DLD1 (cell line): ENCODE data around the gene FXYD7.

Experiments
- in situ Hi-C: cut with HindIII; loops from 2 replicates; pipeline ENCODE4 v1.10.0; 2017; ENCODE audit warnings: low sequenced_read_pairs

The FXYD7 gene

DNA sequence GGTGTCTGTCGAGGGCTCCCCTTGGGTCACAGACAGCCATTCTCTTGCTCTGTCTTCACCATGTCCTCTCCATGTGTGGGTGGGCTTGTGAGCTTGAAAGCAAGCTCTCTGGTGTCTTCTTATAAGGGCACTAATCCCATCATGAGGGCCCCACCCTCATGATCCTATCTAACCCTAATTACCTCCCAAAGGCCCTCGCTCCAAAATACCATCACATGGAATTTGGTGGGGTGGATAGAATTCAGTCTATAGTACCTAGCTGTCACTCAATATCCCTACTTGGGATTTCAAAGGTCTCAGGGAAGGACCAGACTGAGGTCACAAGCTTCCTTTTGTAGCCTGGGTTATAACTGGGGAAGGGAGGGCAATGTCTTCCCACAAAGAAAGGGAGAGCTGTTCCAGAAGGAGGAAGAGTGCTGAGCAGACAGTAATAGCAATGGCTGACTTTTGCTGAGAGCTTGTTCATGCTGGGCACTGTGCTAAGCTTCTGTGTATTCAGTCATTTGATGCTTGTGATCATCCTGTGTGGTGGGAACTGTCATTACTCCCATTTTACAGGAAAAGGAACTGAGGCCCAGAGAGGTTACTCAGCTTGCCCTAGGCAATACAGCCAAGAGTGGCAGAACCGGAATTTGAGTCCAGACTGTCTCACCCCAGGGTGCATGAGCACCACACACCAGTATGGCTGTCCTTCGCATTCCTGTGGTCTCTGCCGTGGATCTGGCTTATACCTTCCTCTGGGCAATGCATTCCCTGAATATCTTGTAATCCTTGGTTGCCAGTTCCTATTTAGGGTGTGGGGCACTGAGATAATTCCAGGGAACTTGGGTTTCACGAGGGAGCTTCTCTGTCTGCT, 19.6 kb downstream of the FXYD7 start:
- in situ Hi-C loops: no loop called here

DNA sequence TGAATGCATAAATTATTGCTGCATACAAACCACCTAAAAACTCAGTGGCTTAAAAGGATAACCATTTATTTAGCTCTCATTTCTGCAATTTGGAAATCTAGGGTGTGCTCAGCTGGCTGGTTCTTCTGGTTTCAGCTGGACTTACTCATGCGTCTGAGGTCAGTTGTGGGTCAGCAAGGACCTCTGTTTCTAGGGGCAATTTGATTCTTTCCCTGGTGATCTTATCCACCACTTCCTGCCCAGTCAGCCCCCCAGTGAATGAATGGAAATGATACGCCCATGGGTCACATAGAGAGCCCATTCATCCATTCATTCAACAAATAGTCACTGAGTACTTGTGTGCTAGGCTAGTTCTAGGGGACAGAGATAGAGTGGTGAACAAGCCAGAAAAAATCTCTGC, 21.4 kb downstream of the FXYD7 start:
- in situ Hi-C loops: no loop called here

DNA sequence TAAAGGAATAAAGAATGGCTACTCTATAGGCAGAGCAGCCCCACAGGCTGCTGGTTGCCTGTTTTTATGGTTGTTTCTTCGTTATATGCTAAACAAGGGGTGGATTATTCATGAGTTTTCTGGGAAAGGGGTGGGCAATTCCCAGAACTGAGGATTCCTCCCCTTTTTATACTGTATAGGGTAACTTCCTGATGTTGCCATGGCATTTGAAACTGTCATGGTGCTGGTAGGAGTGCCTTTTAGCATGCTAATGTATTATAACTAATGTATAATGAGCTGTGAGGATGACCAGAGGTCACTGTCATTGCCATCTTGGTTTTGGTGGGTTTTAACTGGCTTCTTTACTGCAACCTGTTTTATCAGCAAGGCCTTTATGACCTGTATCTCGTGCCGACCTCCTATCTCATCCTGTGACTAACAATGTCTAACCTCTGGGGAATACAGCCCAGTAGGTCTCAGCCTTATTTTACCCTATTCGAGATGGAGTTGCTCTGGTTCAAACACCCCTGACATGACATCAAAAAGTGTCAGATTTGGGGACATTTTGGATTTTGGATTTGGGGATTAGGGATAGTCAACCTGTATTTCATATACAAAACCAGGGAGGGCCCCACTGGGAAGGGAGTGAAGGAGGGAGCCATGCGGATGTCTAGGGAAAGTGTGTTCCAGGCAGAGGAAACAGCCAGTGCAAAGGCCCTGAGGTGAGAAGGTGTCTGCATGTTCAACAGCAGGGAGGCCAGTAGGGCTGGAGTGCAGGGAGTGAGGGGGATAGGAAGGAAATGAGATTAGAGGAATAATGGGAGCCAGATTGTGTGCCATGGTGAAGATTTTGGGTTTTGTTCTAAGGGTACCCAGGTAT, 22.4 kb downstream of the FXYD7 start:
- in situ Hi-C loops: no loop called here

DNA sequence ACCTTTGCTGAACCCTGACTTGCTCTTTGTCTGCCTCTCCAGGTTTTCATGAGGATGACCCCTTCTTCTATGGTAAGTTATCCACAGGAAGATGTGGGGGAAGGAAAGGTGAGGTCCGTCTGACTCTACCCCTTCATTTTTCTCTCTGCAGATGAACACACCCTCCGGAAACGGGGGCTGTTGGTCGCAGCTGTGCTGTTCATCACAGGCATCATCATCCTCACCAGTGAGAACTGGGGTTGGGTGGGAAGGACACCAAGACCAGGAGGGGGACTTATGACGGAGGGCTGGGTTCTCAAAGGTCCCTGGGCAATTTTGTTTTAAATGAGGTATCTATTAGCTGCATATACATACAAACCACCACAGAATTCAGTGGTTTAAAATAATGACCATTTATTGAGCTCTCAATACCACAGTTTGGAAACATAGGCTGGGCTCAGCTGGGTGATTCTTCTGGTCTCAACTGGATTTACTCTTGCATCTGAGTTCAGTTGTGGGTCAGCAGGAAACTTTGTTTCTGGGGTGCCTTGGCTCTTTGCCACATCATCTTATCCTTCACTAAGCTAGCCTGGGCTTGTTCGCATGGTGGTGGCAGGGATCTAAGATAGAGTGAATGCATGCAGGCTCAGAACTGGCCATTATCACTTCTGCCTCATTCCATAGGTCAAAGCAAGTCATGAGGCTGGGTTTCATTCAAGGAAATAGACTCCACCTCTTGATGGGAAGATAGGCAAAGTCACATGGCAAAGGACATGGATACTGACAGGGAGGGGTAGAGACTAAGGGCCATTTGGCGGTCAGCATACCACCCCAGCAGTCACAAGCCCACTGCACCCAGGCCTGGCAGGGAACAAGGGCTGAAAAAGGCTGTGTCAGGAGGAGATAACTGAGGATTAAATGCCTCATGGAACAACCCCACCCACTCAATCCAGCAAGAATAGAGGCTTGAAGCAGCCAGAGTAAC, 23.3 kb downstream of the FXYD7 start:
- in situ Hi-C loops: no loop called here

DNA sequence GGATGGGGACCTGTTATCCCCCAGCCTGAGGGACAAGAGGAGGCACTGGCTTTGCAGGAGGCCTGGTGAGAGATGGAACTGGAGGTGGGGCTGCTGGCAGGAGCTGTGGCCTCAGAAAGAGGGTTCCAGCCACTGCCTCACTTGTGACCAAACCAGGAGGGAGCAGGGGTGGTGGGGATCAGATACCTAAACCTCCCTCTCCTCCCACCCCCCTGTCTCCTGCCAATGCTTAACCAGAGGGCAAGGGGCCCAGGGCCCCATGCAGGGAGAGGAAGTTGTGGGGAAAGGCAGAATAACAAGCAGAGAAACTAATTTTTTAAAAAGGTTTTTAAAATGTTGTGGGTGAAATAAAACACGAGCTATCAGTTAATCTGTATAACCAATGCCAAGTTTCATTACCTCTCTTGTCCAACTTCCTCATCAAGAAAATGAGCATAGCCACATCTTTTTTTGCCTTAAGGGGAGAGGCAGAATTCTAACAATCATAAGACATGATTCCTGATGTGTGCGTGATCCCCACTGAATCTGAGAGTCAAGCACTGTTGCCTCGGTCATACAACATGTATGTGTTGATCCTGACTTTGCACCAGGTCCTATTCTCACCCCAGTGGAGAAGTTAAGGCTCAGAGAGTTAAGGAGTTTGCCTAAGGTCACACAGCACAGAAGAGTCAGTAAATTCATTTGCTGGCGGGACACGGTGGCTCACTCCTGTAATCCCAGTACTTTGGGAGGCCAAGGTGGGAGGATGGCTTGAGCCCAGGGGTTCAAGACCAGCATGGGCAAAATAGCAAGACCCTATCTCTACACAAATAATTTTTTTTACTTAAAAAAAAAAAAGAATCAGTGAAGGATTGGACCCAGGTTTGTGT, 24.4 kb downstream of the FXYD7 start:
- in situ Hi-C loops: no loop called here

DNA sequence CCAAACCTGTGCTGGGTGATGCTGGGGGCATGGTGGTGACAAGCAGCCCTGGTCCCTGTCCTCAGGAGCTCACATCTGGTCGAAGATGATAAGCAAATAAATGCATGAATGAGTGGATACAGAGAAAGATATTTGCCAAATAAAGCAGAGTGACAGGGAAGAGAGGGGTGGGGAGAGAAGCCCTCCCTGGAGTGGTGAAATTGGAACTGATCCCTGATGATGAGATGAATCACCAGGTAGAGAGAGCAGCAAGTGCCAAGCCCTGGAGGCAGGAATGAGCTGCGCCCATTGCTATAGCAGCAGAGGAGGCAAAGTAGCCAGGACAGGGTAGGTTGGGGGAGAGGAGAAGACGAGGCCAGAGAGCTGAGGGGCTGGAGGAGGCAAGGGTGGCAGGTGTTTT, 25.1 kb downstream of the FXYD7 start:
- in situ Hi-C loops: no loop called here

DNA sequence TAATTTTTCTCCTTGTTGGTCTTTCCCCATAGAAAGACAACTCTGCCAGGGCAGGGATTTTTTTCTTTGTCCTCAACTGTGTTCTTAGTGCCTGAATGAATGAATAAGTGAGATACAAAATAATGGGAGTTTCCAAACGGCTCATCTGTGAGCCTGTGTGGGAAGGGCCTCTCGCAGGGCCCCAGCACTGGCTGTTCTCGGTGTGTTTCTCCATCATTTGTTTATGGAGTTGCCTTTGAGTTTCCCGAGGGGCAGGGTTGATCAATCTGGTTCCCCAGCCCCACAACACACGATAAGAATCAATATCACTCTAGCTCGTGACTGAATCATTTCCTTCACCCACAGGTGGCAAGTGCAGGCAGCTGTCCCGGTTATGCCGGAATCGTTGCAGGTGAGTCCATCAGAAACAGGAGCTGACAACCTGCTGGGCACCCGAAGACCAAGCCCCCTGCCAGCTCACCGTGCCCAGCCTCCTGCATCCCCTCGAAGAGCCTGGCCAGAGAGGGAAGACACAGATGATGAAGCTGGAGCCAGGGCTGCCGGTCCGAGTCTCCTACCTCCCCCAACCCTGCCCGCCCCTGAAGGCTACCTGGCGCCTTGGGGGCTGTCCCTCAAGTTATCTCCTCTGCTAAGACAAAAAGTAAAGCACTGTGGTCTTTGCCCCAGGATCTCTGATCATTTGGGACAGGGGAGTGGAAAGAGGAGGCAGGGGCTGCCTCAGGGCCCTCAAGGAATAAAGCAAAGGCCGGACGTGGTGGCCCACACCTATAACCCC, 26.4 kb downstream of the FXYD7 start:
- in situ Hi-C loops: no loop called here

DNA sequence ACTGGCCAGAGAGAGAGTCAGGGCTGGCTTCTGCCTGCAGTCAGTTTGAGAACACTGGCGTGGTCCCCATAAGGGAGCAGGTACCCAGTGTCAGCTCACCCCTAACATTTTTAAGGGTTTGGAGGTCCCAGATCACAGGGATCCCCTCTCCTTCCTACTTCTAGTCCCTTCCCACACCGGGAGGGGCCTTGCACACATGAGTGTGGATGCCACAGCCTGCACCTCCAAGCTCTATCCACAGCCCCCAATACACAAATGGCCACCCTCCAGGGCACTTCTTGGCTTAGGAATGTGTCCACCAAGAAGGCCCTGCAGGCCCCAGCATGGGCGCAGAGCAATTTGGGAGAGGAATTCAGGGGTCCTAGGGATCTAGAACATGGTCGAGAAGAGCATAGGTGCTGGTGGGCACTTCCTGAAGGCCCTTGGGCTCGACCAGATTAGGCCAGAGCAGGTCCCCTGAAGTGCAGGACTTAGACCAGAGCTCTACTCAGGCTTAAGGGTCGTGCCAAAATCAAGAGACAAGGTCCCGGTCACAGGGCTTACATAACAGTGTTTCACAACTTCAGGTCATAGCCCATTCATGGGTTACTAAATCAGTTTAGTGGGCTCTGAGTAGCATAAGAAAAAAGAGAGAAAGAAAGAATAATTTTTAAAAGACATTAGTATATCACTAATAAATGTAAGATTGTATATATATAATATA, 27.5 kb downstream of the FXYD7 start:
- in situ Hi-C loops: no loop called here

DNA sequence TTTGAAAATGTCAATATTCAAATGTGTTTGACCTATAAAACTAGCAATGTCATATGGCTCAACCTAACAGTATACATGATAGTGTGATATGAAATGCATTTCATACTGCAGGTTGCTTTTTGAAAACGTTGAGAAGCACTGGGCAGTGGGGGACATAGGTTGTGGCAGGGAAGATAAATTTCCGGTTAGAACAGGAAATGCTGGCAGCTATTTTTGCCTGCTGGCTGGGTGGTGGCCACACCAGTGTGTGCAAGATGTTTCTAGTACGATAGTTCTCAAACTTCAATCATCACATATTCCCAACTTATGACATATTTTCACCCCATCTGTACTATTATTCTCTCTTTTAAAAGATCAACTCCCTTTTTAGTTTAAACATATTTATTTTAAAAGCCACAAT, 28.7 kb downstream of the FXYD7 start:
- in situ Hi-C loops: no loop called here

DNA sequence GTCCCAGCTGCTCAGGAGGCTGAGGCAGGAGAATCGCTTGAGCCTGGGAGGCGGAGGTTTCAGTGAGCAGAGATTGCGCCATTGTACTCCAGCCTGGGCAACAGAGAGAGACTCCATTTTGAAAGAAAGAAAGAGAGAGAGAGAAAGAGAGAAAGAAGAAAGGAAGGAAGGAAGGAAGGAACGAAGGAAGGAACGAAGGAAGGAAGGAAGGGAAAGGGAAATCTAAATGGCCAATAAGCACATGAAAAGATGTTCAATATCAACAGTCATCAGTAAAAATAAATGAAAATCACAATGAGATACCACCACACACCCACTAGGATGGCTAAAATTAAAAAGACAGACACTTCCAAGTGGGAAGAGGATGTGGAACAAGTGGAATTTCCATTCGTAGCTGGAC, 31.2 kb downstream of the FXYD7 start:
- in situ Hi-C loops: no loop called here

DNA sequence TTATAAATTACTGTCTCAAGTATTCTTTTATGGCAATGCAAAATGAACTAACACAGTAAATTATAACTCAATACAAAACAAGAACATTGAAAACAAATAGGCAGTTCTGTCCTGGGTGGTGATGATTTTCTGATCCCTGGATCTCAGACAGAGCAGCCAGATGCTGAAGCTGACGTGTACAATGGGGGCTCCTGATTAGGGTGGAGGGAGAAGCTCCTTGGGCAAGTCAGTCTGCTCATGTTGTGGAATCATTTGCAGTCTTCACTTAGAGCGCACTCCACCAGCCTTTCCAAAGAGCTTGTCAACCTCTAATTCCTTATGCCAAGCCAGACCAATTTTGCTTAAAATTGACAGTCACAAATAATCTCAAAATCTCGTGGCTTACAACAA, 33.1 kb downstream of the FXYD7 start:
- in situ Hi-C loops: no loop called here

DNA sequence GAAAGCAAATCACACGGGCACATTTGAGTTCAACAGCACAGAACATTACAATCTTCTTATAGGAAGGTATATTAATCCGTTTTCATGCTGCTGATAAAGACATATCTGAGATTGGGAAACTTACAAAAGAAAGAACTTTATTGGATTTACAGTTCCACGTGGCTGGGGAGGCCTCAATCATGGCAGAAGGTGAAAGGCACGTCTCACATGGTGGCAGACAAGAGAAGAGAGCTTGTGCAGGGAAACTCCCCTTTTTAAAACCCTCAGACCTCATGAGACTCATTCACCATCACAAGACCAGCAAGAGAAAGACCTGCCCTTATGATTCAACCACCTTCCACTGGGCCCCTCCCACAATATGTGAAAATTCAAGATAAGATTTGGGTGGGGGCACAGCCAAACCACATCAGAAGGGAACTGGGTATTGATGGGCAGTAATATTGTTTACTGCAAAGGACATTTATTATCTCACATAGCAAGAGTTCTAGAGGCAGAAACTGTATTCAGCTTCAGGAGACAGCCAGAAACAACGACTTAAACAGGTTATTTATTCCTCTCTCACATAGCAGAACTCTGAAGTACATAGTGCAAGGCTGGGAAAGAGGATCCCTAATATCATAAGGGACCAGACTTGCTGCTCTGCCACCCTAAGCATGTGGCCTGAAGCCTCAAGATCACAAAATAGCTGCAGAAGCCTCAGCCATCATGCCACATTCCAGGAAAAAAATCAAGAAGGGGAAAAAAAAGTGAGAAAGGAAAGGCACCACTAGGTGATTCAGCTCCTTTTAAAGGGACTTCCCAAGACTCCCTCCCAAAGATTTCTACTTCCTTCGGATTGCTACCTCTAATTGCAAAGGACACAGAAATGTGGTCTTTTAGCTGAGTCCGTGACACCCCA, 34.6 kb downstream of the FXYD7 start:
- in situ Hi-C loops: no loop called here

DNA sequence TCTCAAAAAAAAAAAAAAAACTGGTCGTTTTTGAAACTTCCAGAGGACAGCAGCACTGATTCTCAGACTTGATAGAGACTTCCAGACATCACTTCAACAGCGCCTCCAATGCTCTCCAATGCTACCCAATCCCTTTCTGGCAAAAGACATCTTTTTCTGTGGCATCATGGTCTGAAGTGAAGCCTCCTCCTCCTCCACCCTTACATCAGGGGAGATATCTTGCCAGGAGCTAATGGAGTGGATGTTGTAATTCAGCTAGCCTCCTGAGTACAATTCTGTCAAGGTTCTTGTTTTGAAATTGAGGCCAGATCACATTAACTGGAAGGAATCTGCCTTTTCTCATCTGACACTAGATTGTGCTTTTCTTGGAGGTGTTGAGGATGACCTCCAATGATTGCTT, 35.6 kb downstream of the FXYD7 start:
- in situ Hi-C loops: no loop called here

DNA sequence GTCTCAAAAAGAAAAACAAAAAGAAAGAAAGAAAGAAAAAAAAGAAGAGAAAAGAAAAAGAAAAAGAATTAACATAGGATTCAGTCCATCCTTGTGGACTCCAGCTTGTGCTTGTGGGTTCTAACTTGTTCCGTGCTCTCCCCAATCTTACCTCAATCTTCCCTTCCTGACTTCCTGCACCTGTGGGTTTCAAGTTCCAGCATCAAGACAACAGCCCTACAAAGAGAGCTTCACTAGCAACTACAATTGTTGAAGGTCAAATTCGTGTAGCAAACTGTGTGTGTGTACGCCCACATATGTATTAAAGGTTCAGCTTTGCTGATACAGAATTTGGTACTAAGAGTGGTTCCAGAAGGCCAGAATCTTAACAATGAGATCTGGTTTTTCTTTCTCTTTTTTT, 36.8 kb downstream of the FXYD7 start:
- in situ Hi-C loops: no loop called here

DNA sequence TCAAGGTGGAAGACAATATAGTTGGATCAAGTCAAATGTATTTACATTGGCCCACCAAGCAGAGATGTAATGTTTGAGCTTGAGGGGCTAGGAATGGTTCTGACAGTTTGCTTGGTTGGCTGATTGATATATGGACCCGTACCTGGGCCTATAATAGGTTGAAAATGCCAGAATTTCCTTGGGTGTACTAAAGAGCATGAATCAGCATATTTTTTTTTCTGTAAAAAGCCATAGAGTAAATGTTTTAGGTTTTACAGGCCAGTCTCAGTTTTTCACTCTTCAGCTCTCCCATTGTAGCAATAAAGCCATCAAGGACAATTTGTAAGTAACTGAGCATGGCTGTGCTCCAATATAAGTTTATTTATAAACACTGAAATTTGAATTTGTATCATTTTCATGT, 38.3 kb downstream of the FXYD7 start:
- in situ Hi-C loops: no loop called here

DNA sequence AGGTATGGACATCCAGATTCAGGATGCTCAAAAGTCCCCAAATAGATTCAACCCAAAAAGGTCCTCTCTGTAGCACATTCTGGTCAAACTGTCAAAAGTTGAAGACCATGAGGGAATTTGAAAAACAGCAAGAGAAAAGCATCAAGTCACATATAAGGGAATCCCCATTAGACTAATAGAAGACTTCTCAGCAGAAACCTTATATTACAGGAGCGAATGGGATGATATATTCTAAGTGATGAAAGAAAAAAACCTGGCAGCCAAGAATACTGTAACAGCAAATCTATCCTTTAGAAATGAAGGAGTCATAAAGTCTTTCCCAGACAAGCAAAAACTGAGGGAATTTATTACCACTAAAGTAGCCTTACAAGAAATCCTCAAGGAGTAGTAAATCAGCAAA, 41.2 kb downstream of the FXYD7 start:
- in situ Hi-C loops: no loop called here

DNA sequence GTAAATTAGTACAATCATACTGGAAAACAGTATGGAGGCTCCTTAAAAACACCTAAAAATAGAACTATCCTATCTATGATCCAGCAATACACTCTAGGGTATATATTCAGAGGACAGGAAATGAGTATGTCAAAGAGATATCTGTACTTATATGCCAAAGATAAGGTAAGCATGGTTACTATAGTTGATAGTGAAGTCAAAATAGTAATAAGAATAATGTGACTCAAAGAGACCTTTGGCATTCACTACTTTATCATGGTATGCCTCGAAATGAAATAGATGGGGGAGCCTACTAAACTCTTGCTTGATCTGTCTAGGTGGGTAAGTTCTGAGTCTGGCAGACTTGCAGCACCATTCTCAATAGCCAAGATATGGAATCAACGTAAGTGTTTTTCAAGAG, 41.8 kb downstream of the FXYD7 start:
- in situ Hi-C loops: no loop called here
